HCT116 (cell line): ENCODE measurements around the gene MYO1B. TPM values are rescaled to one million over a fixed set of nuclear protein-coding genes. Genes with fewer than 3 reads are reported as not detected.

ENCODE experiments used
- ATAC-seq: fragments of 200-7000 bp; cut with Tn5 transposase; 2 replicates; pipeline ENCODE4 v1.9.1; 2020; ENCODE audit warnings: mild to moderate bottlenecking, moderate library complexity
- BruUV-seq: library from RNA; stranded (reverse); fragments of 400-500 nt; replicated peaks from 2 replicates; lab custom pipeline; 2021; lab: Mats Ljungman, UMichigan
- CTCF ChIA-PET: fragments of 300-600 bp; sonication (Branson Sonifier 250); formaldehyde crosslinking; loops from one replicate; lab custom pipeline; 2021; ENCODE audit warnings: antibody characterized with exemption; lab: Charles Lee
- POLR2A ChIA-PET: fragments of 300-600, 350-600 bp; sonication (Branson Sonifier 250); formaldehyde crosslinking; loops from one replicate; lab custom pipeline; 2021; ENCODE audit warnings: antibody characterized with exemption; lab: Charles Lee
- RAD21 ChIA-PET, 2 experiments: fragments of 300-600 bp; sonication (Branson Sonifier 250); formaldehyde crosslinking; loops; one replicate each; lab custom pipeline; 2023; ENCODE audit warnings: low total read pairs in 2 of 2; ENCODE audit not compliant: uncharacterized antibody in 2 of 2, unreplicated experiment in 2 of 2, low non-redundant PET in 1 of 2; lab: Charles Lee
- DNase-seq: peaks from one replicate; pipeline ENCODE4 v3.0.0-alpha.2; 2010; ENCODE audit warnings: low read depth, low spot score
- H2AFZ ChIP-seq: fragments of 200-600 bp; shearing (Covaris generic), sonication (generic); 2 replicates; pipeline ENCODE4 v1.6.1; 2017; ENCODE audit warnings: low read depth, mixed run types, mixed read lengths, antibody characterized with exemption, low read length; ENCODE audit not compliant: poor library complexity, severe bottlenecking
- H3K27ac ChIP-seq: 2 replicates; pipeline ENCODE4 v1.5.1; 2012; ENCODE audit warnings: low read depth, low read length
- H3K27me3 ChIP-seq: fragments of 200-600 bp; sonication (generic); 2 replicates; pipeline ENCODE4 v1.6.1; 2016; ENCODE audit warnings: mixed run types, low read length, mixed read lengths; ENCODE audit not compliant: insufficient read depth
- H3K36me3 ChIP-seq, 2 experiments: fragments of 200-500 bp in 1 of 2; fragments of 200-600 bp in 1 of 2; sonication (Bioruptor generic) in 1 of 2; sonication (generic) in 1 of 2; 2 replicates each; pipeline versions ENCODE4 v1.5.1 to v1.6.1; 2014 to 2016; ENCODE audit warnings: low read length in 2 of 2, inconsistent platforms in 1 of 2, mixed read lengths in 1 of 2, mixed run types in 1 of 2; ENCODE audit not compliant: insufficient read depth in 2 of 2, control insufficient read depth in 1 of 2
- H3K4me1 ChIP-seq, 2 experiments: fragments of 200-600 bp in 1 of 2; sonication (generic) in 1 of 2; 2 replicates each; pipeline versions ENCODE4 v1.5.1 to v1.6.1; 2012 to 2017; ENCODE audit warnings: low read length in 2 of 2, inconsistent platforms in 1 of 2, mild to moderate bottlenecking in 1 of 2, mixed read lengths in 1 of 2, mixed run types in 1 of 2, moderate library complexity in 1 of 2; ENCODE audit not compliant: insufficient read depth in 2 of 2, control insufficient read depth in 1 of 2
- H3K4me2 ChIP-seq: fragments of 200-600 bp; sonication (generic); 2 replicates; pipeline ENCODE4 v1.6.1; 2017; ENCODE audit warnings: mixed run types, low read length, mixed read lengths
- H3K4me3 ChIP-seq, 2 experiments: fragments of 200-600 bp in 1 of 2; sonication (generic) in 1 of 2; replicated peaks in 1 of 2; 2 replicates each; pipeline ENCODE4 v1.5.1; 2011 to 2016; ENCODE audit warnings: low read length in 2 of 2, control low read depth in 1 of 2, low read depth in 1 of 2, mild to moderate bottlenecking in 1 of 2, mixed read lengths in 1 of 2, mixed run types in 1 of 2
- H3K79me2 ChIP-seq: fragments of 200-600 bp; sonication (generic); 2 replicates; pipeline ENCODE4 v1.6.1; 2017; ENCODE audit warnings: mild to moderate bottlenecking, mixed run types, low read length, moderate library complexity, mixed read lengths; ENCODE audit not compliant: insufficient read depth
- H3K9ac ChIP-seq: fragments of 200-600 bp; sonication (generic); 2 replicates; pipeline ENCODE4 v1.6.1; 2016; ENCODE audit warnings: low read length, mixed read lengths
- H3K9me2 ChIP-seq: fragments of 200-600 bp; sonication (generic), shearing (Covaris generic); 2 replicates; pipeline ENCODE4 v1.6.1; 2017; ENCODE audit warnings: mixed run types, mild to moderate bottlenecking, moderate library complexity; ENCODE audit not compliant: insufficient read depth
- H3K9me3 ChIP-seq, 2 experiments: fragments of 200-500 bp in 1 of 2; fragments of 200-600 bp in 1 of 2; sonication (Bioruptor generic) in 1 of 2; sonication (generic) in 1 of 2; 2 replicates each; pipeline ENCODE4 v1.6.1; 2014 to 2017; ENCODE audit warnings: low read length in 2 of 2, mixed read lengths in 2 of 2, inconsistent platforms in 1 of 2, low read depth in 1 of 2, mild to moderate bottlenecking in 1 of 2, mixed run types in 1 of 2, moderate library complexity in 1 of 2; ENCODE audit not compliant: control insufficient read depth in 1 of 2, insufficient read depth in 1 of 2
- H4K20me1 ChIP-seq: fragments of 200-600 bp; sonication (generic), shearing (Covaris generic); 2 replicates; pipeline ENCODE4 v1.6.1; 2017; ENCODE audit warnings: mixed run types, mild to moderate bottlenecking, moderate library complexity; ENCODE audit not compliant: insufficient read depth
- CEBPB ChIP-seq: IDR thresholded peaks from 2 replicates; pipeline ENCODE4 v1.6.1; 2012; ENCODE audit warnings: low read depth
- ELF1 ChIP-seq: IDR thresholded peaks from 2 replicates; pipeline ENCODE4 v1.6.1; 2012; ENCODE audit warnings: low read depth, borderline replicate concordance
- EZH2 ChIP-seq: fragments of 200-600 bp; sonication (generic); IDR thresholded peaks from 2 replicates; pipeline ENCODE4 v1.6.1; 2017; ENCODE audit warnings: antibody characterized with exemption, mixed run types
- POLR2A ChIP-seq: IDR thresholded peaks from 2 replicates; pipeline ENCODE4 v1.7.0; 2011; ENCODE audit warnings: borderline replicate concordance; ENCODE audit not compliant: insufficient read depth, insufficient read length; ENCODE audit errors: extremely low read depth
- SIN3A ChIP-seq: IDR thresholded peaks from 2 replicates; pipeline ENCODE4 v1.6.1; 2012; ENCODE audit warnings: low read depth
- SP1 ChIP-seq: IDR thresholded peaks from 2 replicates; pipeline ENCODE4 v1.6.1; 2012; ENCODE audit warnings: low read depth
- TCF7L2 ChIP-seq: IDR thresholded peaks from 2 replicates; pipeline ENCODE4 v1.7.0; 2011; ENCODE audit warnings: borderline replicate concordance, inconsistent platforms; ENCODE audit not compliant: insufficient read depth, insufficient read length; ENCODE audit errors: extremely low read depth
- ZBTB33 ChIP-seq: IDR thresholded peaks from 2 replicates; pipeline ENCODE4 v1.6.1; 2011; ENCODE audit warnings: mild to moderate bottlenecking, low read length, moderate library complexity; ENCODE audit not compliant: insufficient replicate concordance; ENCODE audit errors: extremely low read depth
- ZFX ChIP-seq: fragments of 450-650 bp; IDR thresholded peaks from 2 replicates; pipeline ENCODE4 v1.6.1; 2017
- ZNF274 ChIP-seq: fragments of 200-500 bp; sonication (Bioruptor generic); IDR thresholded peaks from 2 replicates; pipeline ENCODE4 v1.6.1; 2014; ENCODE audit warnings: mild to moderate bottlenecking, low read depth, low read length, inconsistent platforms
- intact Hi-C: fragments of 100-400 bp; cut with micrococcal nuclease; formaldehyde crosslinking; loops from 2 replicates; pipeline ENCODE4 v1.10.0; 2022
- total RNA-seq: library from RNA; stranded (reverse); gene quantifications from one replicate; pipeline ENCODE4 v1.2.1, GENCODE V29; 2021; ENCODE audit not compliant: unreplicated experiment

Gene MYO1B
- total RNA-seq, 1 experiment from 2014 or later, result 51.7 TPM

- no peaks in the 10 kb centered on the region for H3K9me3 ChIP-seq
- POLR2A ChIA-PET, result no interaction called here
These were observed 225.1 kb downstream of the MYO1B start for GRCh38 chr2:191470306-191470705.

GRCh38 chr2:191474464-191474863 lies 229.3 kb downstream of the MYO1B start:
- Histone ChIP-seq H3K9ac (no peak overlapping the region), H3K79me2 (no peaks in the 10 kb centered on the region), H3K9me2 (no peaks in the 10 kb centered on the region), H3K4me1 (no peaks in the 10 kb centered on the region), H2AFZ (no peak overlapping the region), H3K4me2 (no peak overlapping the region), H3K4me3 (no peak overlapping the region), H3K9me3 (no peaks in the 10 kb centered on the region), H3K36me3 (no peaks in the 10 kb centered on the region), H4K20me1 (no peaks in the 10 kb centered on the region), H3K27me3 (no peaks in the 10 kb centered on the region), H3K27ac (no peak overlapping the region)
- ChIA-PET CTCF (no interaction called here), POLR2A (no interaction called here), RAD21 (no interaction called here)
- DNase-seq (no peak), ATAC-seq (no peak)
- no TSS peak for BruUV-seq
- TF ChIP-seq ZBTB33 (no peak), ELF1 (no peak), ZNF274 (no peak), TCF7L2 (no peak), ZFX (no peak), CEBPB (no peak), SIN3A (no peak), SP1 (no peak)
- intact Hi-C loops, result no loop called here

More at GRCh38 chr2:191470306-191470705, 225.1 kb downstream of the MYO1B start:
- BruUV-seq, result no TSS peak
- H3K27ac ChIP-seq, result no peak overlapping the region
- H3K4me2 ChIP-seq, result no peak overlapping the region
- H4K20me1 ChIP-seq, result no peaks in the 10 kb centered on the region
- DNase-seq, result no peak
- peaks cover 0 to 3% of the 10 kb centered on the region in 2 experiments; a peak in 1 of 4 replicates for H3K4me1 ChIP-seq
- no peak overlapping the region for H3K9ac ChIP-seq
- no peaks in the 10 kb centered on the region for H3K79me2 ChIP-seq
- no peaks in the 10 kb centered on the region for H3K27me3 ChIP-seq
- no peak overlapping the region for H3K4me3 ChIP-seq
- intact Hi-C loops, result no loop called here
- CTCF ChIA-PET, result no interaction called here
- TF ChIP-seq POLR2A (no peak), ZBTB33 (no peak), EZH2 (no peak)
- RAD21 ChIA-PET, result no interaction called here
- H2AFZ ChIP-seq, result no peak overlapping the region
- ATAC-seq, result no peak
- no peaks in the 10 kb centered on the region for H3K9me2 ChIP-seq
- no peaks in the 10 kb centered on the region for H3K36me3 ChIP-seq
